Measurements from ENCODE around the gene SDK1. TPM values are rescaled to one million over a fixed set of nuclear protein-coding genes. Genes with fewer than 3 reads are reported as not detected.

The SDK1 gene
- total and polyA plus RNA-seq, 2 experiments from 2014 or later, result 2.1 to 10.0 TPM

DNA sequence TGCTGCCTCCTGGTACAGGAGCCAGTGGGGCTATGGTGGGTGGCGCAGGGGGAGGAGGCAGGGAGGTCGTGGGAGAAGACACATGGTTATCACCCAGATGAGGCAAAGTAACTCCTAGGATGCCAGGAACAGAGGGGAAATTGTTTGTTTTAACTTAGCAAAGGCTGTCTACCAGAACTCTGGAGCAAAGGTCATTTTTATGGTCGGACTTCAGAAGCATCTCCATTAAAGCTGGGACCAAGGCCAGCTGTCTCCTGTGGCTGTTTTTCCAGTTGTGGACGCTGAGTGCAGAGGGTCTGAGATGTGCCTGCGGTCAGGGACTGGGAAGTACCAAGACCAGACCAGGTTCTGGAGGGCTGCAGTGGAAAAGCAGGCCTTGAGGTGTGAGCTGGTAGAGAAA lies 855.1 kb downstream of the SDK1 start (continued):
- TF ChIP-seq, protein P1, sequence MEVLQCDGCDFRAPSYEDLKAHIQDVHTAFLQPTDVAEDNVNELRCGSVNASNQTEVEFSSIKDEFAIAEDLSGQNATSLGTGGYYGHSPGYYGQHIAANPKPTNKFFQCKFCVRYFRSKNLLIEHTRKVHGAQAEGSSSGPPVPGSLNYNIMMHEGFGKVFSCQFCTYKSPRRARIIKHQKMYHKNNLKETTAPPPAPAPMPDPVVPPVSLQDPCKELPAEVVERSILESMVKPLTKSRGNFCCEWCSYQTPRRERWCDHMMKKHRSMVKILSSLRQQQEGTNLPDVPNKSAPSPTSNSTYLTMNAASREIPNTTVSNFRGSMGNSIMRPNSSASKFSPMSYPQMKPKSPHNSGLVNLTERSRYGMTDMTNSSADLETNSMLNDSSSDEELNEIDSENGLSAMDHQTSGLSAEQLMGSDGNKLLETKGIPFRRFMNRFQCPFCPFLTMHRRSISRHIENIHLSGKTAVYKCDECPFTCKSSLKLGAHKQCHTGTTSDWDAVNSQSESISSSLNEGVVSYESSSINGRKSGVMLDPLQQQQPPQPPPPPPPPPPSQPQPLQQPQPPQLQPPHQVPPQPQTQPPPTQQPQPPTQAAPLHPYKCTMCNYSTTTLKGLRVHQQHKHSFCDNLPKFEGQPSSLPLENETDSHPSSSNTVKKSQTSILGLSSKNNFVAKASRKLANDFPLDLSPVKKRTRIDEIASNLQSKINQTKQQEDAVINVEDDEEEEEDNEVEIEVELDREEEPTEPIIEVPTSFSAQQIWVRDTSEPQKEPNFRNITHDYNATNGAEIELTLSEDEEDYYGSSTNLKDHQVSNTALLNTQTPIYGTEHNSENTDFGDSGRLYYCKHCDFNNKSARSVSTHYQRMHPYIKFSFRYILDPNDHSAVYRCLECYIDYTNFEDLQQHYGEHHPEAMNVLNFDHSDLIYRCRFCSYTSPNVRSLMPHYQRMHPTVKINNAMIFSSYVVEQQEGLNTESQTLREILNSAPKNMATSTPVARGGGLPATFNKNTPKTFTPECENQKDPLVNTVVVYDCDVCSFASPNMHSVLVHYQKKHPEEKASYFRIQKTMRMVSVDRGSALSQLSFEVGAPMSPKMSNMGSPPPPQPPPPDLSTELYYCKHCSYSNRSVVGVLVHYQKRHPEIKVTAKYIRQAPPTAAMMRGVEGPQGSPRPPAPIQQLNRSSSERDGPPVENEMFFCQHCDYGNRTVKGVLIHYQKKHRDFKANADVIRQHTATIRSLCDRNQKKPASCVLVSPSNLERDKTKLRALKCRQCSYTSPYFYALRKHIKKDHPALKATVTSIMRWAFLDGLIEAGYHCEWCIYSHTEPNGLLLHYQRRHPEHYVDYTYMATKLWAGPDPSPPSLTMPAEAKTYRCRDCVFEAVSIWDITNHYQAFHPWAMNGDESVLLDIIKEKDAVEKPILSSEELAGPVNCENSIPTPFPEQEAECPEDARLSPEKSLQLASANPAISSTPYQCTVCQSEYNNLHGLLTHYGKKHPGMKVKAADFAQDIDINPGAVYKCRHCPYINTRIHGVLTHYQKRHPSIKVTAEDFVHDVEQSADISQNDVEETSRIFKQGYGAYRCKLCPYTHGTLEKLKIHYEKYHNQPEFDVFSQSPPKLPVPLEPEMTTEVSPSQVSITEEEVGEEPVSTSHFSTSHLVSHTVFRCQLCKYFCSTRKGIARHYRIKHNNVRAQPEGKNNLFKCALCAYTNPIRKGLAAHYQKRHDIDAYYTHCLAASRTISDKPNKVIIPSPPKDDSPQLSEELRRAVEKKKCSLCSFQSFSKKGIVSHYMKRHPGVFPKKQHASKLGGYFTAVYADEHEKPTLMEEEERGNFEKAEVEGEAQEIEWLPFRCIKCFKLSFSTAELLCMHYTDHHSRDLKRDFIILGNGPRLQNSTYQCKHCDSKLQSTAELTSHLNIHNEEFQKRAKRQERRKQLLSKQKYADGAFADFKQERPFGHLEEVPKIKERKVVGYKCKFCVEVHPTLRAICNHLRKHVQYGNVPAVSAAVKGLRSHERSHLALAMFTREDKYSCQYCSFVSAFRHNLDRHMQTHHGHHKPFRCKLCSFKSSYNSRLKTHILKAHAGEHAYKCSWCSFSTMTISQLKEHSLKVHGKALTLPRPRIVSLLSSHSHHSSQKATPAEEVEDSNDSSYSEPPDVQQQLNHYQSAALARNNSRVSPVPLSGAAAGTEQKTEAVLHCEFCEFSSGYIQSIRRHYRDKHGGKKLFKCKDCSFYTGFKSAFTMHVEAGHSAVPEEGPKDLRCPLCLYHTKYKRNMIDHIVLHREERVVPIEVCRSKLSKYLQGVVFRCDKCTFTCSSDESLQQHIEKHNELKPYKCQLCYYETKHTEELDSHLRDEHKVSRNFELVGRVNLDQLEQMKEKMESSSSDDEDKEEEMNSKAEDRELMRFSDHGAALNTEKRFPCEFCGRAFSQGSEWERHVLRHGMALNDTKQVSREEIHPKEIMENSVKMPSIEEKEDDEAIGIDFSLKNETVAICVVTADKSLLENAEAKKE (CRISPR knock-in tag; IDR thresholded peaks at IDR 0.05), result no peak
- no peak for TF ChIP-seq EZH2phosphoT487 (IDR thresholded peaks at IDR 0.05; ENCODE audit: unreplicated experiment)

DNA sequence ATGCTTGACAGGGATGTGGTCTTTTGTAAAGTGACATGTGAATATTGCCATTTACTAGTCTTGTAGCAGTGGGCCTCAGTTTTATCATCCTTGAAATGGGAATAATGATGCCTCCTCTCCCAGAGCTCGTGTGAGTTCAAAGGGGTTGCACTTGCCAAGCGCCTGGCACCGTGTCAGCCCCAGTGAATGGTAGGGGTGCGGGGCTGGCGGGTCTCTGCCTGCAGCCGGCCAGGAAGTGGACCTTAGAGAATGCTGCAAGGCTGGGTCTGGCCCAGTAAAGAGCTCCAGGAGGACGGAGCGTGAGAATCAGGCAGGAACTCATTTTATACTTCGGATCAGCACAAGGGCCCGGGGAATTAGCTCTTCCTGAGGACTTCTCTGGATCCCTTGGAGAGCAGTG lies 856.6 kb downstream of the SDK1 start:
- no peaks in the 10 kb centered on the region for H3K36me3 Mint-ChIP-seq (ENCODE audit: low read depth)
- no peak overlapping the region for H3K4me3 ChIP-seq
- H4K20me1 ChIP-seq (replicated peaks; ENCODE audit: insufficient read depth), result no peaks in the 10 kb centered on the region
- H3K4me1 Mint-ChIP-seq, result peaks cover 3% of the 10 kb centered on the region; the same call in 2 of the 3 replicates
- no peaks in the 10 kb centered on the region for H3K9me3 Mint-ChIP-seq
- H3K27me3 ChIP-seq (ENCODE audit: insufficient read depth), result no peaks in the 10 kb centered on the region
- H3K4me3 Mint-ChIP-seq, result no peak overlapping the region
- TF ChIP-seq EZH2 (IDR thresholded peaks at IDR 0.05; ENCODE audit: low read depth, unreplicated experiment) (no peak), CREB1 (CRISPR knock-in tag; IDR thresholded peaks at IDR 0.05; ENCODE audit: low read depth) (no peak), STAT1 (IDR thresholded peaks at IDR 0.05; ENCODE audit: unreplicated experiment) (no peak), NANOG (IDR thresholded peaks at IDR 0.05; ENCODE audit: borderline replicate concordance) (no peak), EZH2phosphoT487 (IDR thresholded peaks at IDR 0.05; ENCODE audit: unreplicated experiment) (no peak)
- no peaks in the 10 kb centered on the region for H3F3A ChIP-seq (replicated peaks; ENCODE audit: low read depth)
- no peak for ATAC-seq
- H3K27ac Mint-ChIP-seq, result no peak overlapping the region
- no peaks in the 10 kb centered on the region for H3K79me2 ChIP-seq (replicated peaks; ENCODE audit: insufficient read depth)
- no peak overlapping the region for H2AFZ ChIP-seq
- no peak overlapping the region for H3K27ac ChIP-seq (ENCODE audit: low read depth)
- no peak overlapping the region for H3K4me2 ChIP-seq
- no peaks in the 10 kb centered on the region for H3K4me1 ChIP-seq (ENCODE audit: insufficient read depth)
- H3K36me3 ChIP-seq (ENCODE audit: insufficient read depth), result no peaks in the 10 kb centered on the region
- no peak for DNase-seq (ENCODE audit: low spot score)
- H3K9me2 ChIP-seq (ENCODE audit: insufficient read depth), result no peaks in the 10 kb centered on the region
- peaks cover 9% of the 10 kb centered on the region for H3K27me3 Mint-ChIP-seq (ENCODE audit: insufficient read depth, low read depth, poor library complexity)

Measured in GM23338 (cell line).